HS-5 (cell line): ENCODE results near the gene ATAT1.
"Not testable (repeated sequence)": the region's sequence is repeated elsewhere in the genome, so short reads cannot be mapped to it uniquely, and the experiment has no call there.

Experiments
- DNase-seq: peaks from one replicate; pipeline ENCODE4 v3.0.0-alpha.2; 2012; ENCODE audit warnings: low read depth

The ATAT1 gene

DNA sequence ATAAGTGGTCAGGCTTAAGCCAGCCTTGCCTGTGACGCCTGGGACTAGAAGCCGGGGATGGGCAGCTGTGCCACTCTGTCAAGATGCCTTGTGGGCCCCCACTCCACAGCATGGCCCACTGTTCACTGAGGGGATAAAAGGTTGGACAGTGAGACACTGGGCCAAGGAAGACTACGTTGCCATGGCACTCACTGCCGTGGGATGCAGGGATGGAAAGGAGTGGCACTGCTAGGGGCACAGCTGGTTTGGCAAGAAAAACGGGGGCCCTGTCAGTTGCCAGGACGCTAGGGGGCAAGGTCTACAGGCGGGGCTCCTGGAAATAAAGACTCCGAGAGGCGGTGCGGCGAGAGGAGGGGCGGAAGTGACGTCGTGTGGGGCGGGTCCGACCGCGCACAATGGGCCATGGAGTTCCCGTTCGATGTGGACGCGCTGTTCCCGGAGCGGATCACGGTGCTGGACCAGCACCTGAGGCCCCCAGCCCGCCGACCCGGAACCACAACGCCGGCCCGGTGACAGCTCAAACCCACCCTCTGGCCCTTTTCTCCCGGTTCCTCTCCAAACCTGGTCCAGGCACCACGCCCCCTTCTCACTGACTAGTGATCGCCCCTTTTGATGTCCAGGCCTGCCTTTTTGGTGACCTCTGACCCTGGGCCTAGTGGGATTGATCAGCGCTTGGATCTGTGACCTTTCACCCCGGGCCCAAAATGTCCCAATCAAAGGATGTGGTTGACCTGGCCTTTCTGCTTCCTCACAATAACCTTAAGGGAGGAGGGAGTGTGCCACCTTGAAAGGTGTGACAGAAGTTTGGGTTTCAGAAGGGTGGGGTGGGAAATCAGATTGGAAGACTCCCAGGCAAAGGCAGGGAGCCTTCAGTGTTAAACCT is at the start of gene ATAT1:
Gene ATAT1 (plus strand): TSS at position 391 of the 883 bp plus-strand sequence.
- DNase-seq = no peak

DNA sequence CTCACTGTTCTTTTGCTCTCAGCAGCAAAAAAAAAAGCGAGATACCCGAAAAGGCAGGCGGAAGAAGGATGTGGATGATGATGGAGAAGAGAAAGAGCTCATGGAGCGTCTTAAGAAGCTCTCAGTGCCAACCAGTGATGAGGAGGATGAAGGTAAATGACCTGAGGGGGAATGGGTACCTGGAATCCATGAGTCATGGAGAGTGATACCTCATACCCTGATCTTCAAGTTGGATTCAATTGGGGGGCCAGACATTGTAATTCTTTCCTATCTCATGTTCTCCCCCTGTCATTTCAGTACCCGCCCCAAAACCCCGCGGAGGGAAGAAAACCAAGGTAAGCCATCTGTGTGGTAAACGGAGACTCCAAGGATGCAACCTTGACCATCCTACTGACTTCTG is 48.6 kb upstream of the ATAT1 start:
- no peak for DNase-seq

DNA sequence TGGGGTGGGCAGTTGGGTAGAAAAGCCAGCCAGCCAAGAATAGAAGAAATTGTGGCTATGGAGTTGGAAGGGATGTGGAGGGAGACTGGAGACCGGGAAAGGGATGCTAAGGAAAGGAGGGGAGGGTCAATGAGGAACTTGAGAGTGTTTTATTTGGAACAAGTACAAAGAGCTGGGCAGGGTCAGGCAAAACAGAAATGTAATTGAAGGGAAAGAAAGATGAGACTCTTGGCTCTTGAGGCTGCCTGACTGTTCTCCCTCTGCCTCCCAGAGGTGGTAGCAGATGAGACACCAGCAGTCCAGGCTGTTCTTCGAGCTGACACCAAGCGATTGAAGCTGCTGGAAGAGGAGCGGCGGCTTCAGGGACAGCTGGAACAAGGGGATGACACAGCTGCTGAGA is 42.8 kb upstream of the ATAT1 start:
- no peak for DNase-seq

DNA sequence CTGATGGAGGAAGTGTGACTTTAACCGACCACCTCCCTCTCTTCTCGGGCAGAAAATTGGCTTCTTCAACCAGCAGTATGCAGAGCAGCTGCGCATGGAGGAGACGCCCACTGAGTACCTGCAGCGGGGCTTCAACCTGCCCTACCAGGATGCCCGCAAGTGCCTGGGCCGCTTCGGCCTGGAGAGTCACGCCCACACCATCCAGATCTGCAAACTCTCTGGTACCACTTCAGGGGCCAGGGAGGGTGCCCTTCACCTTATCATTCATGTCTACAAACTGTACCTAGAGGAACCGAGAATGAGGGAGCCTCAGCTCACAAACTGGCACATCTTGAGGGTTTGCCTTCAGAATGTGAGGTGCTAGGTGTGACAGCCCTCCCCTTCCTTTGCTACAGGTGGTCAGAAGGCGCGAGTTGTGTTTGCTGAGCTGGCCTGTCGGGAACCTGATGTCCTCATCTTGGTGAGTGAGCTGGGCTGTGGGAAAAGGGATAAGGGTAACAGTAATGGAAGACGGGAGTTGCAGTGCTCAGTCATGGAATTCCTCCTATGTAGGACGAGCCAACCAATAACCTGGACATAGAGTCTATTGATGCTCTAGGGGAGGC is 36.8 kb upstream of the ATAT1 start:
- DNase-seq = no peak

DNA sequence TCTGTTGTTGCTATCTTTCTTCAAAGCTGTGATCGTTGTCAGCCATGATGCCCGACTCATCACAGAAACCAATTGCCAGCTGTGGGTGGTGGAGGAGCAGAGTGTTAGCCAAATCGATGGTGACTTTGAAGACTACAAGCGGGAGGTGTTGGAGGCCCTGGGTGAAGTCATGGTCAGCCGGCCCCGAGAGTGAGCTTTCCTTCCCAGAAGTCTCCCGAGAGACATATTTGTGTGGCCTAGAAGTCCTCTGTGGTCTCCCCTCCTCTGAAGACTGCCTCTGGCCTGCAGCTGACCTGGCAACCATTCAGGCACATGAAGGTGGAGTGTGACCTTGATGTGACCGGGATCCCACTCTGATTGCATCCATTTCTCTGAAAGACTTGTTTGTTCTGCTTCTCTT is 36.2 kb upstream of the ATAT1 start:
- no peak for DNase-seq

DNA sequence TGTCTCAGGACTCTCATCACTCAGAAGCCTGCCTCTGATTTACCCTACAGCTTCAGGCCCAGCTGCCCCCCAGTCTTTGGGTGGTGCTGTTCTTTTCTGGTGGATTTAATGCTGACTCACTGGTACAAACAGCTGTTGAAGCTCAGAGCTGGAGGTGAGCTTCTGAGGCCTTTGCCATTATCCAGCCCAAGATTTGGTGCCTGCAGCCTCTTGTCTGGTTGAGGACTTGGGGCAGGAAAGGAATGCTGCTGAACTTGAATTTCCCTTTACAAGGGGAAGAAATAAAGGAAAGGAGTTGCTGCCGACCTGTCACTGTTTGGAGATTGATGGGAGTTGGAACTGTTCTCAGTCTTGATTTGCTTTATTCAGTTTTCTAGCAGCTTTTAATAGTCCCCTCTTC is 35.7 kb upstream of the ATAT1 start:
- no peak for DNase-seq

DNA sequence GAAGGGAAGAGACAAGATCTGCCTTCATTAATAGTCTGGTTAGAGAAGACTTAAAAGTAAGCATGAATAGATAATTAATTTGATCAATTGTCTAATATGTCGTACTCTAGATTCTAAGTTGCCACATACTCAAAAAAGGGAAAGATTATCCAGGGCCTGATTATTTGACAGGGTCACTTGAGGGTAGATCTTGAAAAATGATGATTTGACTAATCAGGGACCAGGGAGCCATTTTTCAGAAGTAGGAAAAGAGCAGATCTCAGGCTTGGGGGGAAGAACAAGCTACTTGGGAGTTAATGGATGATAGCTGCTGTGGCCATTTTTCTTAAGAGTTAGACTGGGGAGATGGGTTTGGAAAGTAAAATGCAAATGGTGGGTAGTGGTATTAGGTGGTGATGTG is 34.4 kb upstream of the ATAT1 start:
- no peak for DNase-seq

DNA sequence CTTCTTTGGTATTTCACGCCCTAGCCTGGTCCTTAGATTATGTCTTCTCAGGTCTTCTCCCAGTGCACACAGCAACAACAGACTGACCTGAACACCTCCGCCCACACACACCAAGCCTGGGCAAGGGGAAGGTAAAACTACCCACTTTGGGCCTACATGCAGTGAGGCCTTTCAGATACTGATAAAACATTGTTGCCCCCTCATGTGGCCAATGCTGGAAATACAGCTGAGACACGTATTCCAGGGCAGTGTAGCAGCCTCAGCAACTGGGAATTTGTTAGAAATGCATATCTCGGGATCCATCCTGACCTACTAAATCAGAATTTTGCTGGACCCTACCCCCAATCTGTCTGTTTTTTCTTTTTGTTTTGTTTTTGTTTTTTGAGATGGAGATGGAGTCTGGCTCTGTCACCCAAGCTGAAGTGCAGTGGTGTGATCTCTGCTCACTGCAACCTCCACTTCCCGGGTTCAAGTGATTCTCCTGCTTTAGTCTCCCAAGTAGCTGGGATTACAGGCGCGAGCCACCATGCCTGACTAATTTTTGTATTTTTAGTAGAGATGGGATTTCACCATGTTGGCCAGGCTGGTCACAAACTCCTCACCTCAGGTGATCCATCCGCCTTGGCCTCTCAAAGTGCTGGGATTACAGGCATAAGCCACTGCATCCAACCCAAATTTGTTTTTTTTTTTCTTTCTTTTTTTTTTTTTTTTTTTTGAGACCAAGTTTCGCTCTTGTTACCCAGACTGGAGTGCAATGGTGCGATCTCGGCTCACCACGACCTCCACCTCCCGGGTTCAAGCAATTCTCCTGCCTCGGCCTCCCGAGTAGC is 29.1 kb upstream of the ATAT1 start:
- not testable (repeated sequence) for DNase-seq

DNA sequence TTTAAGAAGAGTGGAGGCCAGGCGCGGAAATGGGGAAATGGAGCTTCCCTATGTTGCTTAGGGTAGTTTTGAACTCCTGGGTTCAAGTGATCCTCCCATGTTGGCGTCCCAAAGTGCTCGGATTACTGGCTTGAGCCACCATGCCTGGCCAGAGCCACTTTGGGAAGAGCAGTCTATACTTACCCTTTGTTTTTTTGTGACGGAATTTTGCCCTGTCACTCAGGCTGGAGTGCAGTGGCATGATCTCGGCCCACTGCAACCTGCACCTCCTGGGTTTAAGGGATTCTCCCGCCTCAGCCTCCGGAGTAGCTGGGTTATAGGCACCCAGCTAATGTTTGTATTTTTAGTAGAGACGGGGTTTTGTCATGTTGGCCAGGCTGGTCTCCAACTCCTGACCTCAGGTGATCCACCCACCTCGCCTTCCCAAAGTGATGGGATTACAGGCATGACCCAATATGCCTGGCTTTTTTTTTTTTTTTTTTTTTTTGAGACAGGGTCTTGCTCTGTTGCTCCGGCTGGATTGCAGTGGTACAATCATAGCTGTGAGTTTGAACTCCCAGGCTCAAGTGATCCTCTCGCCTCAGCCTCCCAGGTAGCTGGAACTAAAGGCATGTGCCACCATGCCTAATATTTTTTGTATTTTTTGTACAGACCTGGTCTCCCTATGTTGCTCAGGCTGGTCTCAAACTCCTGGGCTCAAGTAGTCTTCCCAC is 27.6 kb upstream of the ATAT1 start:
- DNase-seq = no peak

DNA sequence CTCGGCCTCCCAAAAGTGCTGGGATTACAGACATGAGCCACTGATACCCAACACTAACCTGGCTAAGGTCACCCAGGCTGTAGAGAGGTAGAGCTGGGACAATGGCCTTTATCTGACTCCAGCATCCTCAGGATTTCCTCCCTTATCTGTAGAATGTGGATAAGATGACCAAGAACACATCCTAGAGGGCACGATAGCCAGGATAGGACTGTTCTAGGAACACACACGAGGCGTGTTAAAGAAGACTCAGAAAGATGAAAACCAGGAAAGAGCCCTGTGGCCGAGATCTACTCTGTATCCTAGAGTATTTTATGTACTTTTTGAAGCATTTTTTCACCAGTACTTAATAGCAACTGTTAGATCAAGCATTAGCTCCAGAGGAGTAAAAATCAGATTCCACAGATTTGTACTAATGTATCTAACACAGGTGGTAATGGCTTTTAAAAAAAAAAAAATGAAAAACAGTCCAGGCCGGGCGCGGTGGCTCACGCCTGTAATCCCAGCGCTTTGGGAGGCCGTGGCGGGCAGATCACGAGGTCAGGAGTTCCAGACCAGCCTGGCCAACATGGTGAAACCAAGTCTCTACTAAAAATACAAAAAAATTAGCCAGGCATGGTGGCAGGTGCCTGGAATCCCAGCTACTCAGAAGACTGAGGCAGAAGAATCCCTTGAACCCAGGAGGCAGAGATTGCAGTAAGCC is 26.9 kb upstream of the ATAT1 start:
- DNase-seq = no peak

DNA sequence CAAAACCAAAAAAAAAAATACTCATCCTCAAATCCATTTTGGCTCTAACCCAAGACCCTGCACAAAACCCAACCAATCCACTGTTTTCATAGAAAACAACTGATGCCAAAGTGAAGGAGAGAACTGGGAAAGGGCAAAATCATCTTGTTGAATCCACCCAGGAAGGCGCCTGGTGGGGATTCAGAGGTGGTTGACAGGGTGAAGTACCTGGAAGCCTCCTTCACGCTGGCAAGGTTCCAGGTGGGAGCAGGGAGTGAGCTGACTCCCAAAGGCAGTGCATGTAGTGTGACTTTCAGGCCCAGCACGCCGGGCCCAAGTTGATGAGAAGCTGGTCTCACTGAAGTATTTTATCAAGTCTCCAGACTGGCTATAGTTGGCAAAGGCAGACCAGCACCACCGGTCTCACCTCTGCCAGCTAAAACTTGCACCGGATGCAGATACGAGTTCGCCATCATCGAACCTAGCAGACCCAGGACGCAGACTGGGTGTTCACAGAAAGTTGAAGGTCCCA is 26.2 kb upstream of the ATAT1 start:
- DNase-seq = no peak

DNA sequence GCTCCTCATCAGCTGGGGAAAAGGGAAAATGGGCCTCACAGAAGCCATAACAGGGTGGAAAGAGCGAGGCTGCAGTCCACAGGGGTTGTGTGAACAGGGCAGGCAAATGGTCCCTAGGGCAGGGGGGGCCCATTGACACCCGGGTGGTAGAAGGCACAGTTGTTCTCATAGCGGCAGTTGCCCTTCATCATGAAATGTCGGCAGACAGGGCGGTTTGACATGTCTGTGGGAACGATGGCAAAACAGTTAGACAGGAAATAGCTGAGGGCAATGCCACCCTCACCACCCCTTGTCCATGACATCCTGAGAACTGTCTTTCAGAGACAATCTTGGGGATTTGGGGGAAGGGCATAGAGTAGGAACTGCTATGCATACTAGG is 25.2 kb upstream of the ATAT1 start:
- DNase-seq = no peak

DNA sequence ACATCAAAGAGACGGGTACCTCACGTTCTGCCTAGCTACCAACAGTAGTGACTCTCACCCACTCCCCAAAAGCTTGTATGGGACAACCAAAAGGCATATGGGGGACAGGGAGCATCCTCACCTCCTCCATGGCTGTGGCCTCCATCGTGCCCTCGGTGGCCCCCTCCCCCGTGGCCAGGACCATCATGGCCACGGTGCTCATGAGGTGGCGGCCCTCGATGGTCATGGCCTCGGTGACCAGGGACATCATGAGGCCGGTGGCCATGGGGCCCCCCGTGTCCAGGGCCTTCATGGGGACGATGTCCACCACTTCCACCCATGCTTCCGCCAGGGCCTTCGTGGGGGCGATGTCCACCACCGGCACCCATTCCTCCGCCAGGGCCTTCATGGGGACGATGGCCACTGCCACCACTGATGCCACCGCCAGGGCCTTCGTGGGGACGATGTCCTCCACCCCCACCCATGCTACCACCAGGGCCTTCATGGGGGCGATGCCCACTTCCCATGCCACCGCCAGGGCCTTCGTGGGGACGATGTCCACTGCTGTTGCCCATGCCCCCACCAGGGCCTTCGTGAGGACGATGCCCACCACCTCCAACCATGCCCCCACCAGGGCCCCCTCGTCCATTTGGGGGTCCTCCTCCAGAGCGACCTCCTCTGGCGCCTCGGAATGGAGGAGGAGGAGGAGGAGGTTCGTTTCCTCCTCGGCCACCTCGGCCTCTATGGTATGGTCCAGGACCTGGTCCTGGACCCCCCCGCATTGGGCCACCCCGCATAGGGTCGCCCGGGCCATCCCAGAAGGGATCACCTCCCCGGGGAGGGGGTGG is 24.6 kb upstream of the ATAT1 start:
- no peak for DNase-seq

DNA sequence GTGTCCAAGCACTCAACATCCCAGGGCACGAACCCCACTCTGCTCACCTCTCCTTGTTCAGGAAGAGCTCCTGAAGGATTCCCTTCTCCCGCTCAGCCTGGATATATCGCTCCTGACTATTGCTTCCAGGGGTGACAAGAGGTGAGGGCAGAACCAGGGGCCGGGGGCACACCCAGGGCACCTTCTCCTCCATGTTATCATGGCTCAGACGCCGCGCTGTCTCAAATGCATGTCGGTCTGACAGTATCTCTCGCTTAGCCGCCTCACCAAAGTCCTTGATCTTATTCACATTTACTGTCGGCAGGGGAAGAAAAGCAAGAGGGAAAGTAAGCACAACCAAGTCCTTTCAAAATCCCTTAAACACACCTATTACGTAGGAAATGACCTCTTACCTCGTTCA is 22.7 kb upstream of the ATAT1 start:
- DNase-seq = no peak

DNA sequence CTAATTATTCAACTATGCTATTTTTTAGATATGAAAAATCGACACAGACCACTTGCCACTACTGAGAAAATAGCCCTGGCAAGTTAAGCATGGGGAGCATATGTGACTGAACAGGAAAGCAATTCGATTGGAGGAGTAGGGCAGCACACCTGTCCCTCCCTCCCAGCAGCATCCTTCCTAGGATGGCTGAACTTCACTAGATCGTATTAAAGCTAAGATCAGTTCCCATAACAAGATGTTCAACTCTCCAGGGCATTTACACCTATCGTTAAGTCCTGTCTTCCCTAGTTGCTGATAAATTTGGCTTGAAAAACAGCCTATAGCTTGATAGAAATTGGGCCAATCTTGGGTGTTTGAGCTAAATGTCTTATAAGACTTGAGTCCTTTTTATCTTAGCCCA is 16.6 kb upstream of the ATAT1 start:
- DNase-seq = no peak

DNA sequence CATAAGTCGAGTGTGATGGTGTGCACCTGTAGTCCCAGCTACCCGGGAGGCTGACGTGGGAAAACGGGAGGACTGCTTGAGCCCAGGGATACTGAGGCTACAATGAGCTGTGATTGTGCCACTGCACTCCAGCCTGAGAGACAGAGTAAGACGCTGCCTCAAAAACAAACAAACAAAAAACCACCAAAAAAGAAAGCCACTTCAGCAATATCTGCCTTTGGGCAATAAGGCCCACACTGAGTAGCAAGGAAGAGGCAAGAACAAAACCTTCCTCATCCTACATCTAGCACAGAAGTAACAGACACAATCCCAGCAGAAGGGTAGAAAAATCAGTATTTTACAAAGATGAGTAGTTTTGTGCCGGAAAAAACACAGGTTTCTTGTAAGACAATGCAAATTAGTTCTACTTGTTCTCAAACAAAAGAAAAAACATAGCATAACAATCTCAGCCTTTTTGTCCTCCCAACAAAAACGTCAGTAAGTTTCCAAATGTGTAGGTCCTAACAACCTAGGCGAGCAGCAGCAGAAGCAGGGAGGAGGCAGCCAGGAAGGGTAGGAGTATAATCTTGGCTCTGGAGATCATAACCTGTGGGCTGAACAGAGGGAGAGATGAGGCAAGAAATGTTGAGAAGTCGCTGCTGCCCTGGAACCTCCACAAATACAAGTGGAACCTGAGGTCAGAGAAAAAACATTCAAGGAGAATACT is 15.4 kb upstream of the ATAT1 start:
- no peak for DNase-seq

DNA sequence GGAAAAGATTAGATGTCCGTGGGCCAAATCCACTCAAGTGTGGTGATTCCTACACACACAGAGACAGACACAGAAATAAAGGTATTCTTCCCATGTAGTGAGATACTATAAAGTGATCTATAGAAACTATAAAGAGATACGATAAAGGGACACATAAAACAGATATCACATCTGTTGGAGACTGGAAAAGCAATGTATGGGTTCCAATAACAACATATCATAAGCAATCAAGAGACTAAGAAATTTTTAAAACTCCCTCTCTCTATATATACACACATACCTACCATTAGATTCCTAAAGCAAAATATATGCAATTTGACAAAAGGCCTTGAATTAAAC is 14.8 kb upstream of the ATAT1 start:
- DNase-seq = no peak

DNA sequence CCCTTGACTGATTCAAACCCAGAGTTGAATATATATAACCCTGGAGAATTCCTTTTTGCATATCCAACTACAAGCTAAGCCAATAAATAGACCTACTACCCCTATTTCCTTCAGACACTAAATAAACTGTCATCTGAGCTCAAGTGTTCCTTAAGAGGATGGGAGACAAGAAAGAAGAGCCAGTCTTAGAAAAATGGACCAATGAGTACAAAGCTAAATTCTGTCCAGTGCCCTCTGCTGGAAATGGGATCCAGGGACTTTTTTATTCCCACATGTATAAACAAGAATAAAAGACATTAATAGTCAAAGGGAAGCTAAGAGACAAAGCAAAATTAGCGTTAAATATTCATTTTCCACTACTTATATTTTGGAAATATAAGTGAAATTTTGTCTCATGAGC is 14.5 kb upstream of the ATAT1 start:
- no peak for DNase-seq

DNA sequence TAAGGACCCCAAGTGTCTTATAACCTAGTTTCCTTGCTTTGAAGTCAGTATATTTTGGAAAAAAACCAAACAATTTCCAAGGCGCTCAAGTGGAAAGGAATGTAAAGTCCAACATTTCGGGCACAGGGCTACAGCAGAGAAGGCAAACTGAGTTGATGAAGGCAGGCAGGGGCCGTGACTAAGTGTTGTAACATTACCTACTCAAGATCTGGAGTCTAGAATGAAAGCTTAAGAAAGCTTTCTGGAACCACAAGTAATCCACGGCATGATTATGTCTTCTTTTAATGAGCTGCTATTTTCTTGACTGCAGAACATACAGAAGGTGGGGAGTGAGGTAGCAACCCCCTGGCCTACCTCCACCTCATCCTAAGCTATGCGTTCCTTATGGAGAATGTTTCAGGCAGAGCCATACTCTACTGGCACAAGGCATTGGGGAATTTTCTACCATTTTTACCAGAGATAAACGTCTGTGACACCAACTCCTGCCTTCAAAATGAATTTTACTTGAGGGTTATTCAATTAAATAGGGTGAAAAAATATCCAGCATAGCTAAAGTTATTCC is 13.9 kb upstream of the ATAT1 start:
- no peak for DNase-seq
